NCI-H2107 (cell line): ENCODE measurements around the gene PTPRH.

Source experiments
- DNase-seq: peaks from one replicate; lab custom pipeline; 2025; lab: John Stamatoyannopoulos, UW

PTPRH gene

GRCh38 chr19:55208880-55209692, at the start of gene PTPRH:
PTPRH (minus strand) TSS chr19:55209501; CDS start chr19:55209433, 68 bp downstream.
- DNase-seq: no peak

- DNase-seq: no peak
Observed at GRCh38 chr19:55258476-55258827, 49.2 kb upstream of the PTPRH start.

- DNase-seq: peak; percentile 12
Observed at GRCh38 chr19:55257461-55258420, 48.4 kb upstream of the PTPRH start.

- no peak for DNase-seq
Observed at GRCh38 chr19:55256562-55257460, 47.5 kb upstream of the PTPRH start.

- no peak for DNase-seq
Observed at GRCh38 chr19:55255618-55256423, 46.5 kb upstream of the PTPRH start.

- DNase-seq: no peak
Observed at GRCh38 chr19:55254625-55254977, 45.3 kb upstream of the PTPRH start.

- DNase-seq: peak; percentile 14
Observed at GRCh38 chr19:55253842-55254624, 44.7 kb upstream of the PTPRH start.

- no peak for DNase-seq
Observed at GRCh38 chr19:55252760-55253663, 43.7 kb upstream of the PTPRH start.

- DNase-seq: no peak
Observed at GRCh38 chr19:55251341-55252081, 42.2 kb upstream of the PTPRH start.

- DNase-seq: no peak
Observed at GRCh38 chr19:55250262-55251036, 41.1 kb upstream of the PTPRH start.

- DNase-seq: no peak
Observed at GRCh38 chr19:55249841-55250240, 40.5 kb upstream of the PTPRH start.

GRCh38 chr19:55248704-55249103, 39.4 kb upstream of the PTPRH start:
- no peak for DNase-seq

- DNase-seq: no peak
Observed at GRCh38 chr19:55248166-55248675, 38.9 kb upstream of the PTPRH start.

GRCh38 chr19:55247621-55248099, 38.4 kb upstream of the PTPRH start:
- DNase-seq: no peak

- DNase-seq: no peak
Observed at GRCh38 chr19:55246462-55247451, 37.5 kb upstream of the PTPRH start.
